GM19240 (cell line): ENCODE measurements around the gene UBL4B.

Experiments used
- DNase-seq: peaks from one replicate; pipeline ENCODE4 v3.0.0; 2011; ENCODE audit warnings: low spot score; ENCODE audit not compliant: insufficient read length

UBL4B gene

DNA sequence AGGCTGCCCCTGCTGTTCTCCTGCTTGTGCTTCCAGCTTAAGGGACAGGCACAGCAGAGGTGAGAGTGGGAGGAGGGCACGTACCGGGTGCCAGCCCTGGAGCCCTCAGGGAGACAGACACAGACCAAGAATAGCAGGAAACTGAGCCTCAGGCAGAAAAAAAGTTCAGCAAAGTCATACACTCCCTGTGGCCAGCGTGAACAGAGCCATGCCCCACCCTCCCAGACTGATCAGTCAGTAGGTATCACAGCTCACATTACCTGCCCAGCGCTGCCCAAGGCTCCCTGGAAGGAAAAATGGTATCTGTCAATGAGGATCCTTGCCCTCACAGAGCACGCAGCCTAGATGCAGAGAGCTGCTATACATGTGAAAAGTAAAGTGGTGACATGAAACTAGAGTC lies 1.3 kb downstream of the UBL4B start:
- no peak for DNase-seq

GRCh38 chr1:110114173-110114572 lies 1.9 kb downstream of the UBL4B start:
- no peak for DNase-seq

DNA sequence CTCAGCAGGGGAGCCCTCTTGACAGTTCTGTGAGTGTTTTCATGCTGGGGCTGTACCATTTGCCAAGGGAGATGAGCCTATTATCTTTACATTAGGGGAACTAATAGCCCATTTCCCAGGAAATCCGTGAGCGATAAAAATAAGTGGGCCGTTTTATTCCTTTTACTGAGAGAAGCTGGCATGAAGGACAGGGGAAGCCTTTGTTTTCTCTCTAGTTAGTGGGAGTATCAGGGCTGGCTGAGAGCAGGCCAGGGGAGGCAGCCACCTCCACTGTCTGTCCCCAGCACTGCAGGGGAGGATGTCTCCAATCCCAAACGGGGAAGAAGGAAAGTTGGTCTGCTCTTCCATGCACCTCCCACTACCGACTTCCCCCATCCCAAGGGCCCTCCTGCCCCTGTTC lies 2.5 kb downstream of the UBL4B start:
- DNase-seq = no peak

DNA sequence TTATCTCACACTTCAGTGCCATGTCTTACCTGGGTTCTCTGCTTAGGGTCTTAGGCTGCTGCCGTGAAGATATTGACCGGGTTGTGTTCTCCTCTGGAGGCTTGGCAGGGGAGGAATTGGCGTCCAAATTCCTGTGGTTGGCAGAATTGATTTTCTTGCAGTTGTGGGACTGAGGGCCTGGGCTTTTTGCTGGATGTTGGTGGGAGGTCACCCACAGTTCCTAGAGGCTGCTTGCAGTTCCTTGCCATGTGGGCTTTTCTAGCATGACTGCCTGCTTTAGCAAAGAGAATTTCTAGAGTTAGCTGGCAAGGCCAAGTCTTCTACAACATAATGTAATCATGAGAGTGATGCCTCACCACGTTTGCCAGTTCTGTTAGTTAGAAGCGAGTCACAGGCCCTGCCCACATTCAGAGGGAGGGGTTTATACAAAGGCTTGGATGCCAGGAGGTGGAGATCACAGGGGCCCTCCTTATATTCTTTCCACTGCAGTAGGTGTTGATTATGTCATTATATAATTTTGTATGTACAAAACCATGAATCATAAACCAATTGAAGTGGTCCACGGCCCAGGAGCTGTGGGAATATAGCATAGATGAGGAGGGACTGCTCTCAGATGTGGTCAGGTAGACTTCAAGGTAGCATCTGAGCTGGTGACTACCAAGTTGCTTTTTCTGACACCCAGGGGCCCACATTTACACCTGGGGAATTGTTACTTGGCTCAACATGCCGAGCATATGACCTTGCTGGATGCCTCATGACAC lies 6.6 kb downstream of the UBL4B start:
- no peak for DNase-seq

GRCh38 chr1:110119843-110120242 lies 7.6 kb downstream of the UBL4B start:
- no peak for DNase-seq

- no peak for DNase-seq
These were observed 8.8 kb downstream of the UBL4B start for GRCh38 chr1:110120960-110121561.

DNA sequence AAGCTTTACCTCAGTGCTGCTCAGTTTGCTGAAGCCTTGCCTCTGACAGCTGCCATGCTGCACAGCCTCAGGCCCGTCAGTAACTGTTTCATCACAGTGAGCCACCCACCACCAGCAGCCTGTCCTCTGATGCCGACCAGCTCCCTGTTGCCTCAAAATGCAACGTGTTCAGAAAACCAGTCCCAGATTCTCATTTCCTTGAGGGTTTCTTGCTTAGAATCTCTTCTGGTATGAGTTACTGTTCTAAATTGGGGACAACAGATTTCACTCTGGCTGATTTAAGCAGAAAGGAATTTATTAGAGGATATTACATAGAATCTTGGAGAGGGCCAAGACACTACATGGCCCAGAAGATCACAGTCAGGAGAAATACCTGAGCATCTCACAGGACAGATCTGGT lies 11.0 kb downstream of the UBL4B start:
- no peak for DNase-seq

- no peak for DNase-seq
These were observed 13.6 kb downstream of the UBL4B start for GRCh38 chr1:110125810-110126209.

- DNase-seq = no peak
These were observed 17.9 kb downstream of the UBL4B start for GRCh38 chr1:110130113-110130591.

- DNase-seq = no peak
These were observed 18.7 kb downstream of the UBL4B start for GRCh38 chr1:110130989-110131388.

DNA sequence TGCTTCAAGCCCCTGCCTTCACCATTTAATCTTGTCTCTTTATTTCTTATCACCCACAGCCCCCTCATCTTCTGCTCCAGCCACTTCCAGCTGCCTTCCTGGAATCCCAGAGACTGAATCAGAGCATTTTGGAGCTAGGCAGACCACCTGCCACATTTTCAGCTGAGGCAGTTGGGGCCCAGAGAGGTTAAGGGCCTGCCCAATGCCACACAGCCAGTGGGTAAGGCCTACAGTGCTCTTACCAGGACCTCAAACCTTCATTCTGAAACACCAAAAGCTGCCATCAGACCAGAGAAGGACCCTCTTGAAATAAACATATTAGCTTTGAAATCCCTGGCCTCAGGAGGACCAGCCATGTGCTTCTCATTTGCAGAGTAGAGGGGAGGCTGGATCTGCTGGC lies 20.4 kb downstream of the UBL4B start:
- DNase-seq = no peak

DNA sequence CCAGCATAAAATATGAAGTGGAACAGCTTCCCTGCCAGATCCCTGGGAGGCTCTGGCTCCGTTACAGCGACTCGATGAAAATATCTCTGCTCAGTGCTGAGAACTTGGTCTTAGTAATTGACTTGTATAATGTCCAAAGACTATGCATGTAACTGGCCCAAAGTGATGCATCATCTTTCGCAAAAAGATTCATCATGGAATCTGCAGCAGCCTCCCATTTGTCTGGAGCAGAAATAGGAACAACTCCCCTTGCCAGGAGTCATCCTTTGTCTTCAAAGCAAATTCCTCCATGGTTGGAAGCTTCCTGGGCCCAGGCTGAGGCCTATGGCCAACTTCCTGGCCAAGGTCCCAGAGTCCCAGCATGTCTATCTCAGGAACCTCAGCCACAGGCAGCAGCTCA lies 21.2 kb downstream of the UBL4B start:
- DNase-seq = no peak

GRCh38 chr1:110134050-110134595 lies 21.9 kb downstream of the UBL4B start:
- DNase-seq = no peak

GRCh38 chr1:110135246-110135645 lies 23.0 kb downstream of the UBL4B start:
- DNase-seq = no peak

DNA sequence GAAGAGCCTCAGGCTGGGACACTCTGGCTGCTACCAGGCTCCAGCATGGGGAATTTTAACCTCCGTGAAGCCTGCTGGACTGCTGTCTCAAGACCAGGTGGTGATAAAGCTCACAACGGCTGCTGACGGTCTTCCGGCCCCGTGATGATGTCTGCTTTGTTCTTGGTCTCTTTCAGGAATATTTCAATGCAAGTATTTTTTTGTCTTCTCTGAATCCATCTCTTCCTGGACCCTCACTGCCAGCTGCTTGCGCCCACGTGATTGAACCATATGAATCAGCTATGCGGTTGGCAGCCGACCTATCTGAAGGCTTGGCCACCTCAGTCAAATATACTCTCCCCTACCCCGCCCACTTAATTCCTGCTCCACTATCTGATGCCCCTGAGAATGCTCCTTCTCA lies 23.4 kb downstream of the UBL4B start:
- no peak for DNase-seq

GRCh38 chr1:110136911-110137310 lies 24.7 kb downstream of the UBL4B start:
- DNase-seq = no peak

DNA sequence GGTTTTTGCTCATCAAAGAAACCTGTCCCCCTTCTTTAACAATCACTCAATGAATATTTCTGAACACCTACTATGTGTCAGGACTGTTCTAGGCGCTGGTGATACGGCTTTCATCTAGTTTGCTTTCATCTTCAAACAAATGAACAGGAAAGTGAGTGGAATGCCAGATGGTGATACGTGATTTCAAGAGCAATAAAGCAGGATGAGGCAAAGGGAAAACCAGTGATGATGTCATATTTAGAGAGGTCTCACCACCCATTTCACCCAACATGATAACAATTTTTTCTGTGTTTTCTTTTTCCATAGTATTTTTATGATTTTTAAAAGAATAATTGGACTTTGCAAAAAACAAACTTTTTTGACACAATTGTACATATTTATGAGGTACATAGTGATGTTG lies 26.7 kb downstream of the UBL4B start:
- no peak for DNase-seq

GRCh38 chr1:110144366-110144765 lies 32.1 kb downstream of the UBL4B start:
- DNase-seq = no peak

DNA sequence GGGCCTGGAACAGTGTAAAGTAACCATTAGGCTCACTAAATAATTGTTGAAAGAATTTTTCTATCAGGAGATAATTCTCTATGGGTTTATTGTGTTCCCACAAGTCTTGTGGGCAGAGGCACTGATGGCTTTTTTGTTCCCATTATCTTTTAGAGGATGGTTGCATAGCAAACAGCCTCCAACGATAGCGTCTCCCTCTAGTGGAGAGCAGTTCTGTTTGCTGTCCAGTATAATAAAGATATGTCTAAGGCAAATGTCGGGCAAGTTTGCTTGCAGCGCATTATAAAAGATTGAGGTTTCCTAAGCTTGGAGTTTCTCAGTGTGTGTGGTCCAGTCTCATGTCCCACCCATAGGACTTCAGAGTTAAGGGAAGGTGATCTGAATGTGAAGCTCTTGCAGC lies 36.7 kb downstream of the UBL4B start:
- DNase-seq = no peak

- DNase-seq = no peak
These were observed 38.3 kb downstream of the UBL4B start, which contains the start of gene SLC6A17 for GRCh38 chr1:110150330-110151174. SLC6A17 (plus strand) TSS chr1:110150494; CDS start chr1:110166930, 16,436 bp downstream.

DNA sequence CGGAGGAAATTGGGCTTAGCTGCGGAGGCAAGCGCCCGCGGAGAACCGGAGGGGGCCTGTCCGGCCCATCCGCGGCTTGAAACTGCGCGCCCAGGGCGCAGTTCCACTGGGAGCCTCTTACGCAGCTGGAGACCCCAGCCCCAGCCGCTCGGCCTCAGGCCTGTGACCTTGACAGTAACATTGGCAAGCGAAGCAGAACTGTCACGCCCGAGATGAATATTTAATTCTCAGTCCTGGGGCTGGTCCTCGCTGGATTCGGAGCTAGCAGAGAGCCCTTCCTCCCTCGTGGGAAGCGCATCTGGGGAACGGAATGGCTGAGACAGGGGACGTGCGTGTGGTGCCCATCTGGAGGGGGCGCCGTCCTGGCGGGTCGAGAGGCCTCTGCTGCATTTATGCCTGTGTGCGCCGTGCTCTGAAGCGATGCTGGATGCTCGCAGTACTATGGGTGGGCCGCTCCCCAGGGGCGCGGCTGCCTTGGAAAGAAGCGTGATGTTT lies 39.0 kb downstream of the UBL4B start:
- no peak for DNase-seq
